Activated CD4-positive, alpha-beta memory T cell treated with anti-CD3 and anti-CD28 coated beads for 36 hours (primary cell): ENCODE measurements around the gene TSPEAR. TPM values are rescaled to one million over a fixed set of nuclear protein-coding genes. Genes with fewer than 3 reads are reported as not detected.
A peak's percentile ranks its signal among the peaks of the same experiment; 100 is the strongest.

Source experiments
- CTCF ChIA-PET: fragments of 350-600 bp; sonication (Branson Sonifier 250); formaldehyde crosslinking; loops from one replicate; lab custom pipeline; 2021; ENCODE audit warnings: antibody characterized with exemption, inconsistent platforms; lab: Charles Lee
- POLR2A ChIA-PET: fragments of 350-600 bp; sonication (Branson Sonifier 250); formaldehyde crosslinking; loops from one replicate; lab custom pipeline; 2021; ENCODE audit warnings: antibody characterized with exemption; lab: Charles Lee
- DNase-seq: peaks from one replicate; pipeline ENCODE4 v3.0.0-alpha.2; 2020
- H3K27ac Mint-ChIP-seq: one replicate; pipeline ENCODE4 v1.8.0; 2021; ENCODE audit warnings: mixed read lengths
- H3K27me3 Mint-ChIP-seq: one replicate; pipeline ENCODE4 v1.8.0; 2021; ENCODE audit warnings: mixed read lengths
- H3K36me3 Mint-ChIP-seq: one replicate; pipeline ENCODE4 v1.8.0; 2021; ENCODE audit warnings: mixed read lengths
- H3K4me1 Mint-ChIP-seq: one replicate; pipeline ENCODE4 v1.8.0; 2021; ENCODE audit warnings: low read depth, mixed read lengths
- H3K4me3 Mint-ChIP-seq: one replicate; pipeline ENCODE4 v1.8.0; 2021; ENCODE audit warnings: mild to moderate bottlenecking, mixed read lengths
- H3K9me3 Mint-ChIP-seq: one replicate; pipeline ENCODE4 v1.8.0; 2021; ENCODE audit warnings: mixed read lengths
- intact Hi-C: fragments of 100-400 bp; cut with micrococcal nuclease; formaldehyde crosslinking; loops from one replicate; pipeline ENCODE4 v1.15.1; 2023
- total RNA-seq, 2 experiments: library from RNA; stranded (reverse); gene quantifications; one replicate each; pipeline ENCODE4 v1.2.3, GENCODE V29; 2021

TSPEAR gene
- total RNA-seq, 2 experiments from 2014 or later: not detected

DNA sequence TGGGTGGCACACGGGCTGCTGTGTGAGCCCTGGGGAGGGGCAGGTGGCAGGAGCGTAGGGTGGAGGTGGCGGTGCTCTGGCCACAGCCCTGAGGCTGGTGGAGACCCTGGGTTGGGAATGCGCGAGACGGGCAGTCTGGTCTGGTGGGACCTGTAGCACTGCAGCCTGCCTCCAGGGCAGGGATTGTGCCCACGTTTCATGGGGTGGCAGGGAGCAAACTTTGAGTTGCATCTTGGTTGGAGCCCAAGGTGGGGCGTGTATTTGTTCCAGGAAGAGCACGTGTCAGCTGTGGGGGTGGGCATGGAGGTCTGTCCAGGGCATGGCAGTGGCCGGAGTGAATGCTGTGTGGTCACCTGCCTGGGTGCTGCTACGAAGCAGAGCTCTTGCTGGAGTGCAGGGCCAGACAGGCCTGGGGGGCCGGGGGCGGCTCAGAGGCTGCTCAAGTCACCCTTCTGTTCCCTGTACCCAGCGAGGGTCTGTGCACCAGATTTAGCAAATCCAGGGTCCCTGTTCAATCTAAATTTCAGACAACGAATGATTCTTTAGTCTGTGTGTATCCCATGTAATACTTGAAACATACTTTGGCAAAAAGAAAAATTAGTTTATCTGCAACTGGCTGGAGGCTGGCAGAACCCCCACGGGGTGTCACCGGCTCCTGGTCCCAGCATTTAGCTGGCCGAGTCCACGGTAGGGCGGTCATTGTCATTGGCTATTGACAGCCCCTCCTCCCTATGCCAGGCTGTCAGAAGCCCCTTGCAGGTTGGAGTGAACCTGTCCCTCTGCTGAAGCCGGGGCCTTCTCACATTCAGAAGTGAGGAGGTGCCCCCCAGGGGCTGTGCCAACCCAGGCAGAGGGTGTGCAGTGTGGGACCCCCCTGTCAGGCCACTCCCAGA is 198.6 kb downstream of the TSPEAR start:
- Mint-ChIP-seq H3K27ac (no peak overlapping the region), H3K36me3 (no peaks in the 10 kb centered on the region), H3K4me1 (no peaks in the 10 kb centered on the region), H3K9me3 (no peaks in the 10 kb centered on the region), H3K27me3 (no peaks in the 10 kb centered on the region), H3K4me3 (no peak overlapping the region)
- CTCF ChIA-PET: interaction anchor here (1.7 to 5.7 kb wide), 3 partner anchors 19 to 281 kb away, joined by 4 to 67 read pairs (median 35); no protein-coding TSS in a partner anchor
- POLR2A ChIA-PET: no interaction called here
- DNase-seq: no peak
- intact Hi-C loops: no loop called here

GRCh38 chr21:44511938-44512275 is 199.5 kb downstream of the TSPEAR start:
- ChIA-PET POLR2A (no interaction called here), CTCF (interaction anchor here (1.7 to 5.7 kb wide), 5 partner anchors 18 to 282 kb away, joined by 4 to 67 read pairs (median 7); no protein-coding TSS in a partner anchor)
- Mint-ChIP-seq H3K4me1 (no peaks in the 10 kb centered on the region), H3K9me3 (no peaks in the 10 kb centered on the region), H3K4me3 (no peak overlapping the region), H3K36me3 (no peaks in the 10 kb centered on the region), H3K27me3 (no peaks in the 10 kb centered on the region), H3K27ac (no peak overlapping the region)
- DNase-seq: no peak
- intact Hi-C loops: no loop called here

DNA sequence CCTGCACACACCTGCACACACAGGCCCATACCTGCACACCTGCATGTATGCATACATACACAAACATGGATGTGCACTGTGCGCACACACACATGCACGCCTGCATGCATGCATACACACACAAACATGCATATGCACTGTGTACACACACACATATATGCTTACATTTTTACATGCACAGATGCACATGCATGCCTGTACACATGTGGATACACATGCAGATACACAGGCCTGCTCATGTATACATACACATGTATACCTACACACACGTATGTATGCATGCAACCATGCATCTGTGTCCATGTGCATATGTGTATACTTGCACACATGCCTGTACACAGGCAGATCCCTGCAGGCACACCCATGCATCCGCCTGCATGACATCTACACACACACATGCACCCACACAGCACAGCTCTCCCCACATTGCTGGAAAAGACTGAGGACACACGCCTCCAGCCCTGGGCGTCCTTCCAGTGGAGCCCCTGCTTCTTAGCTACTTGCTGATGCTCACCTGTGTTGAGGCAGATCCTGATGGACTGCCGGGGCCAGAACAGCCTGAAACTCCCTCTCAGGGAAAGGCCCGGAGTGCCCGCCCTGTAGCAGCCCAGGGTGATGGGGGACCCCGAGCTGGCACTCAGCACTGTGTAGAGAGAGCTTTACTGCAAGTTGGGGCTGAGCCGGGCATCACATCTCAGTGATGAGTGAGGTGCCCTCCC is 200.0 kb downstream of the TSPEAR start:
- H3K9me3 Mint-ChIP-seq: no peaks in the 10 kb centered on the region
- ChIA-PET POLR2A (no interaction called here), CTCF (interaction anchor here (0.6 to 5.7 kb wide), 30 partner anchors 10 to 428 kb away, joined by 3 to 67 read pairs (median 4); partner anchors contain the start of genes KRTAP12-3, PTTG1IP, SLX9 and UBE2G2)
- H3K36me3 Mint-ChIP-seq: no peaks in the 10 kb centered on the region
- no peak overlapping the region for H3K4me3 Mint-ChIP-seq
- no peaks in the 10 kb centered on the region for H3K4me1 Mint-ChIP-seq
- no peak overlapping the region for H3K27ac Mint-ChIP-seq
- no peak for DNase-seq
- no peaks in the 10 kb centered on the region for H3K27me3 Mint-ChIP-seq
- intact Hi-C loops: no loop called here

GRCh38 chr21:44510508-44511218 is 200.7 kb downstream of the TSPEAR start:
- ChIA-PET CTCF (interaction anchor here (0.6 to 5.7 kb wide), 35 partner anchors 9 to 429 kb away, joined by 3 to 67 read pairs (median 4); partner anchors contain the start of genes KRTAP12-3, PTTG1IP, SLX9 and UBE2G2), POLR2A (no interaction called here)
- no peak overlapping the region for H3K4me3 Mint-ChIP-seq

GRCh38 chr21:44510109-44510507 is 201.3 kb downstream of the TSPEAR start:
- Mint-ChIP-seq H3K27ac (no peak overlapping the region), H3K27me3 (no peaks in the 10 kb centered on the region), H3K9me3 (no peaks in the 10 kb centered on the region), H3K4me1 (no peaks in the 10 kb centered on the region), H3K36me3 (no peaks in the 10 kb centered on the region), H3K4me3 (no peak overlapping the region)
- DNase-seq: no peak
- intact Hi-C loops: loop anchor here (1.0 kb wide), 2 partner anchors 232 to 283 kb away; no protein-coding TSS in a partner anchor
- POLR2A ChIA-PET: no interaction called here
- CTCF ChIA-PET: interaction anchor here (0.6 to 5.7 kb wide), 26 partner anchors 9 to 430 kb away, joined by 3 to 67 read pairs (median 4); partner anchors contain the start of genes PTTG1IP, SLX9 and UBE2G2

More at GRCh38 chr21:44510508-44511218, 200.7 kb downstream of the TSPEAR start:
- peak; percentile 82 for DNase-seq
- intact Hi-C loops: loop anchor here (1.0 kb wide), 2 partner anchors 232 to 283 kb away; no protein-coding TSS in a partner anchor
- Mint-ChIP-seq H3K36me3 (no peaks in the 10 kb centered on the region), H3K4me1 (no peaks in the 10 kb centered on the region), H3K27ac (no peak overlapping the region), H3K27me3 (no peaks in the 10 kb centered on the region), H3K9me3 (no peaks in the 10 kb centered on the region)

GRCh38 chr21:44509539-44509938 is 201.8 kb downstream of the TSPEAR start:
- intact Hi-C loops: no loop called here
- no peak overlapping the region for H3K27ac Mint-ChIP-seq
- CTCF ChIA-PET: interaction anchor here (0.6 to 5.7 kb wide), 13 partner anchors 8 to 423 kb away, joined by 3 to 67 read pairs (median 6); partner anchors contain the start of gene PTTG1IP
- H3K4me1 Mint-ChIP-seq: no peaks in the 10 kb centered on the region
- no peaks in the 10 kb centered on the region for H3K9me3 Mint-ChIP-seq
- no peak for DNase-seq
- no peaks in the 10 kb centered on the region for H3K27me3 Mint-ChIP-seq
- POLR2A ChIA-PET: no interaction called here
- no peaks in the 10 kb centered on the region for H3K36me3 Mint-ChIP-seq
- no peak overlapping the region for H3K4me3 Mint-ChIP-seq

DNA sequence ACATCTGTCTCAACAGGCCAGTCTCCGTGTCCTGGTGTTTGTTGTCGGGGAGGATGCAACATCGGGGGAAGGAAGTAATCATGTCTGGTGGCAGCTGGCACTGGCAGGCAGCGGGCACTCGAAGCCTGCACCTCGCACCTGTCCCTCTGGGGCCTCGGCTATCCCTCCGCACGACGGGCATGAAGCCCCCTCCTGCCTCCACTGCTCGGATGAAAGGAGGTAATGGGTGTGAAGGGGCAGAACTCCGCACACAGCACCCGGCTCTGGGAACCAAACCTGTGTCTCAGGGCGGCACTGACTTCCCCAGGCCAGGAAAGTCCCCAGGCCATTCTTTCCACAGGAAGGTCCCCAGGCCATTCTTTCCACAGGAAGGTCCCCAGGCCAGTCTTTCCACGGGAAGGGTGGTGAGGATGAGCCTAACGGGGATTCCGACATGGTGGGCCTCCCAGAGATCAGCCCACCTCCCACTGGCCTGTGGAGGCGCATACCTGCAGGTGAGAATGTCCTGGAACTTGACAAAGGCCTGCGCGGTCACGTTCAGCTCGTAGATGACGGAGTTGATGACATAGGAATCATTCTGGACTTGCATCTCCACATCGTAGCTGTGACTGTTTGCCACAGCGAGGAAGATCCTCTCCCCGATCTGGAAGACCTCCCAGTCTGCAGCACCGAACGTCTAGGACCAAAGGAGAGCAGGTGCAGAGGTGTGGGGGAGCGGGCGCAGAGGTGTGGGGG is 202.5 kb downstream of the TSPEAR start:
- no peaks in the 10 kb centered on the region for H3K27me3 Mint-ChIP-seq
- intact Hi-C loops: no loop called here
- POLR2A ChIA-PET: no interaction called here
- DNase-seq: no peak
- CTCF ChIA-PET: interaction anchor here (1.2 to 5.7 kb wide), 4 partner anchors 234 to 383 kb away, joined by 3 to 67 read pairs (median 20); no protein-coding TSS in a partner anchor
- H3K9me3 Mint-ChIP-seq: no peaks in the 10 kb centered on the region
- H3K27ac Mint-ChIP-seq: no peak overlapping the region
- H3K36me3 Mint-ChIP-seq: no peaks in the 10 kb centered on the region
- no peaks in the 10 kb centered on the region for H3K4me1 Mint-ChIP-seq
- no peak overlapping the region for H3K4me3 Mint-ChIP-seq

DNA sequence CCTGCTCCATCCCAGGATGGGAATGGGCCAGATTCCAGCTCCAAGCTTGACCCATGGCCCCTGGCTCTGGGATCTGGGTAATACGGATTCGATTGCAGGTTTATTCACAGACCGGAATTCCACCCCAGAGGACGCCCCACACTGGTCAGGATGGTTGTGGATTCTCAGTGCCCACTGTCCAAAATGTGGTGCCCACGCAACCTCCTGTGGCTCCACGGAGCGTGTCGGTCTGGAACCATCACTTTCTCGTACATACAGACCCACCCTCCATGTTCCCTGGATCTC is 203.0 kb downstream of the TSPEAR start:
- Mint-ChIP-seq H3K36me3 (no peaks in the 10 kb centered on the region), H3K4me3 (no peak overlapping the region), H3K27ac (no peak overlapping the region), H3K4me1 (no peaks in the 10 kb centered on the region), H3K9me3 (no peaks in the 10 kb centered on the region), H3K27me3 (no peaks in the 10 kb centered on the region)
- DNase-seq: no peak
- ChIA-PET POLR2A (no interaction called here), CTCF (interaction anchor here (5.7 kb wide), 1 partner anchor 285 kb away, joined by 67 read pairs; no protein-coding TSS in a partner anchor)
- intact Hi-C loops: no loop called here

- intact Hi-C loops: no loop called here
- POLR2A ChIA-PET: no interaction called here
- Mint-ChIP-seq H3K4me1 (no peaks in the 10 kb centered on the region), H3K4me3 (no peak overlapping the region), H3K27me3 (no peaks in the 10 kb centered on the region), H3K36me3 (no peaks in the 10 kb centered on the region), H3K9me3 (no peaks in the 10 kb centered on the region), H3K27ac (no peak overlapping the region)
- CTCF ChIA-PET: interaction anchor here (0.6 to 5.7 kb wide), 2 partner anchors 286 to 409 kb away, joined by 4 to 67 read pairs; no protein-coding TSS in a partner anchor
- no peak for DNase-seq
Measured at GRCh38 chr21:44507673-44508425, 203.5 kb downstream of the TSPEAR start.

- Mint-ChIP-seq H3K36me3 (no peaks in the 10 kb centered on the region), H3K4me3 (no peak overlapping the region), H3K9me3 (no peaks in the 10 kb centered on the region), H3K4me1 (no peaks in the 10 kb centered on the region), H3K27me3 (no peaks in the 10 kb centered on the region), H3K27ac (no peak overlapping the region)
- ChIA-PET POLR2A (no interaction called here), CTCF (no interaction called here)
- intact Hi-C loops: no loop called here
- no peak for DNase-seq
Measured at GRCh38 chr21:44506279-44507255, 204.8 kb downstream of the TSPEAR start.
